IMR-90 (cell line): Measurements from ENCODE around the gene UBE3A. TPM values are rescaled to one million over a fixed set of nuclear protein-coding genes. Genes with fewer than 3 reads are reported as not detected.

Source experiments
- ATAC-seq: fragments of 200-7000 bp; cut with Tn5 transposase; 2 replicates; pipeline ENCODE4 v1.9.1; 2020; ENCODE audit warnings: low read depth, mild to moderate bottlenecking, moderate library complexity
- BruUV-seq: library from RNA; stranded (reverse); fragments of 400-500 nt; replicated peaks from 2 replicates; lab custom pipeline; 2021; lab: Mats Ljungman, UMichigan
- CTCF ChIA-PET: fragments of 300-600 bp; formaldehyde crosslinking; extraction: SDS; loops from one replicate; lab custom pipeline; 2021; ENCODE audit warnings: antibody characterized with exemption; lab: Yijun Ruan, JAX
- POLR2A ChIA-PET: fragments of 300-600 bp; sonication (Branson Sonifier 250); formaldehyde crosslinking; loops from one replicate; lab custom pipeline; 2022; ENCODE audit warnings: antibody characterized with exemption; ENCODE audit not compliant: unreplicated experiment; lab: Charles Lee
- DNase-seq: peaks from one replicate; pipeline ENCODE4 v3.0.0; 2013
- H2AFZ ChIP-seq: replicated peaks from 2 replicates; pipeline ENCODE3; 2013; ENCODE audit warnings: low read length, mild to moderate bottlenecking; ENCODE audit not compliant: poor library complexity
- H2AK5ac ChIP-seq: 2 replicates; pipeline ENCODE4 v1.6.1; 2013; ENCODE audit warnings: low read depth, low read length, inconsistent platforms
- H2AK9ac ChIP-seq: replicated peaks from 2 replicates; pipeline ENCODE3; 2013; ENCODE audit warnings: mild to moderate bottlenecking, low read depth, low read length, moderate library complexity; ENCODE audit not compliant: poor library complexity
- H2BK120ac ChIP-seq: 2 replicates; pipeline ENCODE4 v1.6.1; 2013; ENCODE audit warnings: low read depth, low read length, inconsistent platforms
- H2BK15ac ChIP-seq: 3 replicates; pipeline ENCODE4 v1.6.1; 2013; ENCODE audit warnings: low read depth, low read length, inconsistent platforms
- H2BK20ac ChIP-seq: 2 replicates; pipeline ENCODE4 v1.6.1; 2013; ENCODE audit warnings: low read depth, mild to moderate bottlenecking, inconsistent platforms, low read length, moderate library complexity
- H2BK5ac ChIP-seq: 2 replicates; pipeline ENCODE4 v1.6.1; 2013; ENCODE audit warnings: mild to moderate bottlenecking, low read depth, low read length, inconsistent platforms; ENCODE audit not compliant: poor library complexity, severe bottlenecking
- H3K14ac ChIP-seq: replicated peaks from 2 replicates; pipeline ENCODE4 v1.6.1; 2013; ENCODE audit warnings: low read depth, low read length, inconsistent platforms
- H3K18ac ChIP-seq: 2 replicates; pipeline ENCODE4 v1.6.1; 2013; ENCODE audit warnings: low read depth, low read length, control low read depth
- H3K23ac ChIP-seq: 2 replicates; pipeline ENCODE4 v1.6.1; 2013; ENCODE audit warnings: low read depth, low read length, inconsistent platforms
- H3K27ac ChIP-seq: 2 replicates; pipeline ENCODE4 v1.5.1; 2013; ENCODE audit warnings: mild to moderate bottlenecking, control low read depth, low read length; ENCODE audit not compliant: insufficient read depth
- H3K27me3 ChIP-seq: 2 replicates; pipeline ENCODE4 v1.6.1; 2013; ENCODE audit warnings: low read length; ENCODE audit not compliant: control insufficient read depth, insufficient read depth
- H3K36me3 ChIP-seq: 2 replicates; pipeline ENCODE4 v1.6.1; 2013; ENCODE audit warnings: low read length, mixed read lengths; ENCODE audit not compliant: control insufficient read depth, insufficient read depth
- H3K4ac ChIP-seq: 2 replicates; pipeline ENCODE4 v1.6.1; 2013; ENCODE audit warnings: low read depth, low read length, inconsistent platforms
- H3K4me1 ChIP-seq: 2 replicates; pipeline ENCODE4 v1.6.1; 2013; ENCODE audit warnings: low read length, mixed read lengths; ENCODE audit not compliant: control insufficient read depth, insufficient read depth
- H3K4me2 ChIP-seq: 2 replicates; pipeline ENCODE4 v1.6.1; 2013; ENCODE audit warnings: low read depth, mild to moderate bottlenecking, control low read depth, low read length, moderate library complexity
- H3K4me3 ChIP-seq: 2 replicates; pipeline ENCODE4 v1.5.1; 2013; ENCODE audit warnings: low read depth, mild to moderate bottlenecking, control low read depth, low read length, moderate library complexity; ENCODE audit not compliant: insufficient read depth
- H3K56ac ChIP-seq: 2 replicates; pipeline ENCODE4 v1.6.1; 2013; ENCODE audit warnings: low read length, inconsistent platforms; ENCODE audit not compliant: insufficient read depth; ENCODE audit errors: extremely low read depth
- H3K79me1 ChIP-seq, 2 experiments: 2 replicates each; pipeline ENCODE4 v1.6.1; 2013; ENCODE audit warnings: low read length in 2 of 2, inconsistent platforms in 1 of 2, low read depth in 1 of 2
- H3K9ac ChIP-seq: 2 replicates; pipeline ENCODE4 v1.6.1; 2013; ENCODE audit warnings: low read depth, low read length, control low read depth
- H3K9me1 ChIP-seq: 2 replicates; pipeline ENCODE4 v1.6.1; 2013; ENCODE audit warnings: low read length, inconsistent platforms; ENCODE audit not compliant: insufficient read depth
- H3K9me3 ChIP-seq: 2 replicates; pipeline ENCODE4 v1.6.1; 2013; ENCODE audit warnings: low read length; ENCODE audit not compliant: control insufficient read depth, insufficient read depth
- H4K20me1 ChIP-seq: 2 replicates; pipeline ENCODE4 v1.6.1; 2013; ENCODE audit warnings: low read length, inconsistent platforms; ENCODE audit not compliant: insufficient read depth
- H4K5ac ChIP-seq: 2 replicates; pipeline ENCODE4 v1.6.1; 2013; ENCODE audit warnings: mild to moderate bottlenecking, low read depth, low read length, control low read depth
- H4K8ac ChIP-seq, 2 experiments: 2 replicates each; pipeline ENCODE4 v1.6.1; 2013; ENCODE audit warnings: low read depth in 2 of 2, low read length in 2 of 2, control low read depth in 1 of 2, inconsistent platforms in 1 of 2
- H4K91ac ChIP-seq: 2 replicates; pipeline ENCODE4 v1.6.1; 2013; ENCODE audit warnings: low read depth, low read length, inconsistent platforms; ENCODE audit not compliant: insufficient read depth
- BHLHE40 ChIP-seq: fragments of 150-350 bp; IDR thresholded peaks from 2 replicates; pipeline ENCODE4 v1.6.1; 2016; ENCODE audit warnings: mild to moderate bottlenecking, low read depth, low read length
- CEBPB ChIP-seq: IDR thresholded peaks from 2 replicates; pipeline ENCODE4 v1.6.1; 2012; ENCODE audit warnings: low read depth, low read length, improper control_type of control experiment
- CHD1 ChIP-seq: IDR thresholded peaks from 2 replicates; pipeline ENCODE4 v1.6.1; 2012; ENCODE audit warnings: low read depth, low read length, improper control_type of control experiment
- FOS ChIP-seq: fragments of 150-350 bp; IDR thresholded peaks from 2 replicates; pipeline ENCODE4 v1.6.1; 2016; ENCODE audit warnings: low read depth, low read length
- MAFK ChIP-seq: IDR thresholded peaks from 2 replicates; pipeline ENCODE4 v1.6.1; 2012; ENCODE audit warnings: low read depth, low read length, improper control_type of control experiment
- MAZ ChIP-seq: IDR thresholded peaks from 2 replicates; pipeline ENCODE4 v1.6.1; 2012; ENCODE audit warnings: low read depth, mild to moderate bottlenecking, low read length, improper control_type of control experiment, moderate library complexity, borderline replicate concordance
- MXI1 ChIP-seq: IDR thresholded peaks from 2 replicates; pipeline ENCODE4 v1.6.1; 2012; ENCODE audit warnings: low read depth, mild to moderate bottlenecking, low read length, moderate library complexity, borderline replicate concordance
- NFE2L2 ChIP-seq: fragments of 150-350 bp; IDR thresholded peaks from 2 replicates; pipeline ENCODE4 v1.6.1; 2016; ENCODE audit warnings: low read depth, mild to moderate bottlenecking, low read length
- POLR2A ChIP-seq: IDR thresholded peaks from 2 replicates; pipeline ENCODE4 v1.6.1; 2012; ENCODE audit warnings: mild to moderate bottlenecking, low read depth, low read length
- RAD21 ChIP-seq: IDR thresholded peaks from 2 replicates; pipeline ENCODE4 v1.6.1; 2012; ENCODE audit warnings: low read length, improper control_type of control experiment
- RCOR1 ChIP-seq: IDR thresholded peaks from 2 replicates; pipeline ENCODE4 v1.6.1; 2012; ENCODE audit warnings: mild to moderate bottlenecking, low read length, improper control_type of control experiment; ENCODE audit not compliant: insufficient replicate concordance
- RFX5 ChIP-seq: IDR thresholded peaks from 2 replicates; pipeline ENCODE4 v1.8.0; 2012; ENCODE audit warnings: low read depth, mild to moderate bottlenecking, low read length, moderate library complexity
- SMC3 ChIP-seq: fragments of 150-350 bp; IDR thresholded peaks from 2 replicates; pipeline ENCODE4 v1.6.1; 2016; ENCODE audit warnings: low read depth, mild to moderate bottlenecking, antibody characterized with exemption, low read length, moderate library complexity
- WGBS, 2 experiments: methylation state at CpG; one replicate each; pipeline versions ENCODE4 v1.1.5 to v1.1.7; 2013; ENCODE audit warnings: missing lambda C conversion rate in 2 of 2; ENCODE audit not compliant: insufficient read length in 1 of 2; ENCODE audit errors: extremely low coverage in 2 of 2; 5-methylcytosine and 5-hydroxymethylcytosine counted together
- dilution Hi-C: fragments of 300-500 bp; cut with HindIII; formaldehyde crosslinking; loops from one replicate; pipeline ENCODE4 v1.14.3; 2018; ENCODE audit warnings: low sequenced_read_pairs; ENCODE audit not compliant: unreplicated experiment
- in situ Hi-C: fragments of 300-500 bp; cut with MboI; formaldehyde crosslinking; loops from 3 replicates; pipeline ENCODE4 v1.14.3; 2019; ENCODE audit warnings: low sequenced_read_pairs, inconsistent platforms, mixed read lengths
- intact Hi-C: fragments of 100-400 bp; cut with micrococcal nuclease; formaldehyde crosslinking; loops from 2 replicates; pipeline ENCODE4 v1.10.0; 2022
- polyA plus RNA-seq, 3 experiments: library from polyadenylated mRNA; depleted of rRNA; stranded (reverse); fragments of >200 nt; gene quantifications; 2 replicates each; pipeline ENCODE4 v1.2.3, GENCODE V29; 2012; ENCODE audit warnings: low replicate concordance in 1 of 3
- total RNA-seq: library from RNA; depleted of rRNA; stranded (reverse); fragments of >200 nt; gene quantifications from 2 replicates; pipeline ENCODE4 v1.2.3, GENCODE V29; 2012
- TF ChIP-seq, protein P1 (sequence below): fragments of 150-350 bp; IDR thresholded peaks from 2 replicates; pipeline ENCODE4 v1.6.1; 2016; ENCODE audit warnings: low read depth, mild to moderate bottlenecking, low read length, moderate library complexity, borderline replicate concordance
- TF ChIP-seq, protein P2 (sequence below): fragments of 150-350 bp; IDR thresholded peaks from 2 replicates; pipeline ENCODE4 v1.6.1; 2017; ENCODE audit warnings: mild to moderate bottlenecking, antibody characterized with exemption, low read length, low read depth
- TF ChIP-seq, protein P3 (sequence below): conservative IDR thresholded peaks from 2 replicates; pipeline ENCODE4 v1.5.1; 2012; ENCODE audit warnings: mild to moderate bottlenecking, low read depth, low read length, improper control_type of control experiment

Gene UBE3A
- total and polyA plus RNA-seq, 2 of the 4 experiments (the other 2 are of a cell fraction), result 19.3 to 53.2 TPM

DNA sequence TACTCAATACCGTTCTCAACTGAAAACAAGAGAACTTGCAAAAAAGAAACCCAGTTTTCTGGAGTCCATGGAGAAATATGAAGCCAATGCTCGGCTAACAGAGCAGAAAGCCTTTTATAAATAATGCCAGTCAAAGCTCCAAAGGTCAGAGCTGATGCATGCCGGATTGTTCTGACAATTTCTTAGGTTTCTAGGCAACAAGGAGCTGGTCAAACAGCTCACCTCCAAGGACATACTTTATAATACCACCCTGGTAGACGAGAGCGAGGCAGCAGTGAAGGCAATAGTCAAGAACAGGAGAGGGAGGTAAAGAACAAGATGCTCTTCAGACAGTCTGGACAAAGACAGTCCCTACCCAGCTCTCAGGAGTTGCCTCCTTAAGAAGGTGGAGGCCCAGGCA, 111.1 kb downstream of the UBE3A start:
- TF ChIP-seq MAFK, result no peak
- no peak for TF ChIP-seq SMC3
- TF ChIP-seq POLR2A, result no peak
- TF ChIP-seq NFE2L2, result no peak
- no peak for TF ChIP-seq RAD21
- TF ChIP-seq, protein P1, sequence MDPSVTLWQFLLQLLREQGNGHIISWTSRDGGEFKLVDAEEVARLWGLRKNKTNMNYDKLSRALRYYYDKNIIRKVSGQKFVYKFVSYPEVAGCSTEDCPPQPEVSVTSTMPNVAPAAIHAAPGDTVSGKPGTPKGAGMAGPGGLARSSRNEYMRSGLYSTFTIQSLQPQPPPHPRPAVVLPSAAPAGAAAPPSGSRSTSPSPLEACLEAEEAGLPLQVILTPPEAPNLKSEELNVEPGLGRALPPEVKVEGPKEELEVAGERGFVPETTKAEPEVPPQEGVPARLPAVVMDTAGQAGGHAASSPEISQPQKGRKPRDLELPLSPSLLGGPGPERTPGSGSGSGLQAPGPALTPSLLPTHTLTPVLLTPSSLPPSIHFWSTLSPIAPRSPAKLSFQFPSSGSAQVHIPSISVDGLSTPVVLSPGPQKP, result no peak
- TF ChIP-seq MXI1, result no peak
- TF ChIP-seq CHD1, result no peak
- no peak for TF ChIP-seq BHLHE40
- no peak for TF ChIP-seq CEBPB
- TF ChIP-seq, protein P2, sequence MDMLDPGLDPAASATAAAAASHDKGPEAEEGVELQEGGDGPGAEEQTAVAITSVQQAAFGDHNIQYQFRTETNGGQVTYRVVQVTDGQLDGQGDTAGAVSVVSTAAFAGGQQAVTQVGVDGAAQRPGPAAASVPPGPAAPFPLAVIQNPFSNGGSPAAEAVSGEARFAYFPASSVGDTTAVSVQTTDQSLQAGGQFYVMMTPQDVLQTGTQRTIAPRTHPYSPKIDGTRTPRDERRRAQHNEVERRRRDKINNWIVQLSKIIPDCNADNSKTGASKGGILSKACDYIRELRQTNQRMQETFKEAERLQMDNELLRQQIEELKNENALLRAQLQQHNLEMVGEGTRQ, result no peak
- TF ChIP-seq FOS, result no peak
- no peak for TF ChIP-seq MAZ
- TF ChIP-seq RCOR1, result no peak
- TF ChIP-seq, protein P3, sequence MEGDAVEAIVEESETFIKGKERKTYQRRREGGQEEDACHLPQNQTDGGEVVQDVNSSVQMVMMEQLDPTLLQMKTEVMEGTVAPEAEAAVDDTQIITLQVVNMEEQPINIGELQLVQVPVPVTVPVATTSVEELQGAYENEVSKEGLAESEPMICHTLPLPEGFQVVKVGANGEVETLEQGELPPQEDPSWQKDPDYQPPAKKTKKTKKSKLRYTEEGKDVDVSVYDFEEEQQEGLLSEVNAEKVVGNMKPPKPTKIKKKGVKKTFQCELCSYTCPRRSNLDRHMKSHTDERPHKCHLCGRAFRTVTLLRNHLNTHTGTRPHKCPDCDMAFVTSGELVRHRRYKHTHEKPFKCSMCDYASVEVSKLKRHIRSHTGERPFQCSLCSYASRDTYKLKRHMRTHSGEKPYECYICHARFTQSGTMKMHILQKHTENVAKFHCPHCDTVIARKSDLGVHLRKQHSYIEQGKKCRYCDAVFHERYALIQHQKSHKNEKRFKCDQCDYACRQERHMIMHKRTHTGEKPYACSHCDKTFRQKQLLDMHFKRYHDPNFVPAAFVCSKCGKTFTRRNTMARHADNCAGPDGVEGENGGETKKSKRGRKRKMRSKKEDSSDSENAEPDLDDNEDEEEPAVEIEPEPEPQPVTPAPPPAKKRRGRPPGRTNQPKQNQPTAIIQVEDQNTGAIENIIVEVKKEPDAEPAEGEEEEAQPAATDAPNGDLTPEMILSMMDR, result no peak
- no peak for TF ChIP-seq RFX5
- dilution Hi-C loops, result no loop called here
- H2BK5ac ChIP-seq, result no peak overlapping the region
- H4K8ac ChIP-seq, result no peak overlapping the region
- ATAC-seq (no peak), DNase-seq (no peak)
- H3K4ac ChIP-seq, result no peak overlapping the region
- H3K79me1 ChIP-seq, result no peaks in the 10 kb centered on the region
- no TSS peak for BruUV-seq
- H3K4me3 ChIP-seq, result no peak overlapping the region
- no peak overlapping the region for H3K56ac ChIP-seq
- no peak overlapping the region for H3K27ac ChIP-seq
- in situ Hi-C loops, result no loop called here
- H3K4me2 ChIP-seq, result no peak overlapping the region
- H4K91ac ChIP-seq, result no peak overlapping the region
- no peak overlapping the region for H2BK120ac ChIP-seq
- peaks cover 2% of the 10 kb centered on the region for H3K36me3 ChIP-seq
- WGBS, 2 experiments, result no CpG with 5 or more reads among the region's 5 CpGs
- H3K27me3 ChIP-seq, result no peaks in the 10 kb centered on the region
- H2AK9ac ChIP-seq, result no peak overlapping the region
- no peak overlapping the region for H3K14ac ChIP-seq
- H2BK20ac ChIP-seq, result no peak overlapping the region
- intact Hi-C loops, result loop anchor here (5.0 kb wide), 1 partner anchor 110 kb away; the partner anchor contains the start of gene UBE3A
- H3K23ac ChIP-seq, result no peak overlapping the region
- no peaks in the 10 kb centered on the region for H3K4me1 ChIP-seq
- no peak overlapping the region for H2BK15ac ChIP-seq
- CTCF ChIA-PET, result interaction anchor here (0.6 kb wide), 1 partner anchor 103 kb away, joined by 3 read pairs; no protein-coding TSS in a partner anchor
- no peak overlapping the region for H4K5ac ChIP-seq
- H4K20me1 ChIP-seq, result no peaks in the 10 kb centered on the region
- H3K18ac ChIP-seq, result no peak overlapping the region
- H3K9me1 ChIP-seq, result no peaks in the 10 kb centered on the region
- H2AK5ac ChIP-seq, result no peak overlapping the region
- no peak overlapping the region for H2AFZ ChIP-seq
- H3K9ac ChIP-seq, result no peak overlapping the region
- POLR2A ChIA-PET, result no interaction called here
- H3K9me3 ChIP-seq, result no peaks in the 10 kb centered on the region
